GM11168 (cell line): Measurements from ENCODE around the gene ABCC5.
"Not testable (repeated sequence)": the region's sequence is repeated elsewhere in the genome, so short reads cannot be mapped to it uniquely, and the experiment has no call there.

Experiments used
- in situ Hi-C: fragments of 300-500 bp; cut with MboI; formaldehyde crosslinking; loops from one replicate; pipeline ENCODE4 v1.12.0; 2022; ENCODE audit warnings: low sequenced_read_pairs; ENCODE audit not compliant: unreplicated experiment

Gene ABCC5

DNA sequence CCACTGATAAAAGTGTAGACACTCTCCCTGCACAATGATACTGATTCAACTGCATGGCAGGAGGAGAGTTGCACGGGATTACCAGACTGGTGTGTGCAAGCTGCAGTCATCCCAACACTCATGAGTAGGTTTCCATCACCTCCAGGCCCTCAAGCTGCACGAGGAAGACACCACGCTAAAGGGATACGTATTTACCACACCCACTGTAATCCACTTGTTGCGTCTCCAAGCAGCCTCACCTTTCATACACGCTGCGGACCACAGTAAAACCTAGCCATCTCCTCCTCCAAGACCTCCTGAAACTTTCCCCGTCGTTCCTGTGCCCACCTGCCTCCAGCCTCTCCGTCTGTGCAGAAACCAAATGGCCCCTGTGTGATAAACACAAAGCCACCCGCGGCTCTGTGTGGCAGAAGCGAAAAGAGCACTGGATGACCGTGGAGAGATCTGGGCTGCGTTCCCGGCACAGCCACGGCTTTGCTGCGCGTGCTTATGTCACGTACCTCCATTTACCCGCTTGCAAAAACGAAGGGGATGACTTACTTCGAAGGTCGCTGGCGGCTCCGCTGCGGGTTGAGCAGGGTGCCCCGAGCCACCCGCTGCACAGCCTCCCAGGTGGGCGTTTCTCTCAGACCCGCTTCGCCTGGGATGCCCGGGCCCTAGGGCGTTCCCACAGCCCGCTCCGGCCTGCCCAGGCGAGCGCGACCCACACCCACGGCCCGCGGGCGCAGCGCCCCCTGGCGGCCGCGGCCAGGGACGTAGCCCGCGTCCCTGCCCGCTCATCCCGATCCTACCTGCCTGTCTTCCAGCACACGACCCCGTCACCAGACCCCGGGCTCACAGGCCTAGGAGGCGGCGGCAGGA is 643 bp downstream of the ABCC5 start:
- in situ Hi-C loops = loop anchor here (5.0 kb wide), 1 partner anchor 125 kb away; no protein-coding TSS in a partner anchor

- in situ Hi-C loops = loop anchor here (5.0 kb wide), 1 partner anchor 124 kb away; no protein-coding TSS in a partner anchor
These were observed 1.5 kb downstream of the ABCC5 start for GRCh38 chr3:184016169-184016570.

- in situ Hi-C loops = loop anchor here (5.0 kb wide), 1 partner anchor 123 kb away; no protein-coding TSS in a partner anchor
These were observed 2.2 kb downstream of the ABCC5 start for GRCh38 chr3:184015381-184016019.

DNA sequence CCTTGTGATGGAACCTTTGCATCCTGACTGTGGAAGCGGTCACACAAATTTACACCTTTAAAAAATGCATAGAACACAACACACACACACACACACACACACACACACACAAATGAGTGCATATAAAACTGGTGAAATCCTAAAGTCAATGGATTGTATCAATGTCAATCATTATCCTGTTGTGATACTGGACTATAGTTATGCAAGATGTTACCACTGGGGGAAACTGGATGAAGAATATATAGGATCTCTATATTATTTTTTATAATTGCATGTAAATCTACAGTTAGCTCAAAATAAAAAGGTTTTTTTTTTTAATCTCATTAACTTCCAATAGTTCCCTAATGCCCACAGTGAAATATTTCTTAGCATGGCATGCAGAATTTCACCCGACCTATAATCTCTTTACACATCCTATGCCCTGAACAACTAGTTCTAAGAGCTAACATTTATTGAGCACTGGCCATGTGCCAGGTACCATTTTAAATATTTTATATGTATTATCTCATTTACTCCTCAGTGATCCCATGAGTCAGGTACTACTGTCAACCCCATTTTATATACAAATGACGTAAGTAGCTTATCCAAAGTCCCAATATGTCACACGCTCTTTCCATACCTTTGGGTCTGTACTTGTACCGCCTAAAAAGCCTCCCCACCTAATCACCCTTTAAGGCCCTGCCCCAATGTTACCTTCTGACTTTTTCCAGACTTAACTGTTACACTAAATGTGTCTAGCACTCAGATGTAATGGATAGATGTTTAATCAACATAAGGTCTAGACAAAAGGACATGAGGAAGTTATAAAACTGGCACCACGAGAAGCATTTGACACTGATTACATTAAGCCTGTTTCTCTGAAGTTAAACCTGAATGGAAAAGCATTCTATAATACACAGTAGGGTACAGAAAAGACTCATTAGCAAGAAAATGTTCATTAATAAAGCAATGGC is 5.5 kb downstream of the ABCC5 start:
- in situ Hi-C loops = no loop called here

GRCh38 chr3:184011230-184011876 is 6.3 kb downstream of the ABCC5 start:
- in situ Hi-C loops = no loop called here

- in situ Hi-C loops = no loop called here
These were observed 9.5 kb downstream of the ABCC5 start for GRCh38 chr3:184008161-184008560.

DNA sequence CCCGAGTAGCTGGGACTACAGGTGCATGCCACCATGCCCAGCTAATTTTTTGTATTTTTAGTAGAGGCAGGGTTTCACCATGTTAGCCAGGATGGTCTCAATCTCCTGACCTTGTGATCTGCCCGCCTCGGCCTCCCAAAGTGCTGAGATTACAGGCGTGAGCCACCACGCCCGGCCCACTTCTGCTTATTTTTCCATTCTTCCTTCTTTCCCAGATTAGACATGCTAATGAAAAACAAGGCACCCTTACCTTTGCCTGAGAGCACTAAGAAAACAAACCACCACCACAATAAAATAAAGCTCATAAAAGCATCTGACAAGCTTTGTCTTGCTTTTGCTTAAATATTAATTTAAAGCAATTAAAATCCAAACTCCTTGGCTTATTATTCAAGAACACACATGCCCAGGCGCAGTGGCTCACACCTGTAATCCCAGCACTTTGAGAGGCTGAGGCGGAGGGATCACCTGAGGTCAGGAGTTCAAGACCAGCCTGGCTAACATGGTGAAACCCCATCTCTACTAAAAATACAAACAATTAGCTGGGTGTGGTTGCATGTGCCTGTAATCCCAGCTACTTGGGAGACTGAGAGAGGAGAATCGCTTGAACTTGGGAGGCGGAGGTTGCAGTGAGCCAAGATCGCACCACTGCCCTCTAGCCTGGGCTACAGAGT is 10.4 kb downstream of the ABCC5 start:
- in situ Hi-C loops = not testable (repeated sequence)

DNA sequence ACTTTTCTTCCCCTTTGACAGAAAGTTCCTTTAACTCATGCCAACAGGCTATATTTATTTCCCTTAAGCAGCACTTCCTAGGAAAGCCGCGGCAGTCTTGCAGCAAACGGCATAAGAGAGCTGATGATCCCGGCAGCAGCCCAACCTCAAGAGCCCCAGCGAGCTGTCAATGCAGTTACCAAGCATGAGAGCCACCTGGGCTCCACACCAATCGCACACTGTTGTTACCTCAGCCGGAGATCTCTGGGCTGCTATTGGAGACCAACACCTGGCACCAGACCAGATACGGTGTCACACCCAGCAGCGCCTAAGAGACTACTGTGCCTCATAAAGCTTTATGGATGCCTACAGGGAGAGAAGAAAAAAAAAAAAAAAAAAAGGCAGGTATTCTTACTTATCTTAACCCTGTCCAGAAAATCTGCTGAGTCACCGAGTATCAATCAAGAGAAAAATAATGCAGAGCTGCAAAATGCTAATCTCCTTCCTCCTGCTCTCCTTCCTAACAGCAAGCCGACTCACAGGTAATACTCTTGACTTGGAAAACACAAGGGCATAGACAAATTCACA is 11.7 kb downstream of the ABCC5 start:
- in situ Hi-C loops = no loop called here

DNA sequence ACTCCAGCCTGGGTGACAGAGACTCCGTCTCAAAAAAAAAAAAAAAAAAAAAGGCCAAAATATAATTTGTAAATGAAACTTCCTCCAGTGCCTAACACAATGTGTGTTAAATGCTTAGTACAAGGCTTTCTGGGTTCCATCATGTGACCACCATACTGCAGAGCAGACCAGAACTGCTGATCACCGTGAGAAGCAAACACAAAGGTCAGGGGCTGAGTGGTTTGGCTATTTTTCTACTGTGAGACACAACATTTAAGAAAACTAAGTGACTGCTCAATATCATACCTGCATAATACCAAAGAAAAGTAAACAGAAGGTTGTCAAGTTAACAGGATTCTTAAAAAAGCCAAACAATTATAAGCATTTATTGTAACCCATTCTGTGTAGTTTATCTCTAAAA is 13.2 kb downstream of the ABCC5 start:
- in situ Hi-C loops = no loop called here

DNA sequence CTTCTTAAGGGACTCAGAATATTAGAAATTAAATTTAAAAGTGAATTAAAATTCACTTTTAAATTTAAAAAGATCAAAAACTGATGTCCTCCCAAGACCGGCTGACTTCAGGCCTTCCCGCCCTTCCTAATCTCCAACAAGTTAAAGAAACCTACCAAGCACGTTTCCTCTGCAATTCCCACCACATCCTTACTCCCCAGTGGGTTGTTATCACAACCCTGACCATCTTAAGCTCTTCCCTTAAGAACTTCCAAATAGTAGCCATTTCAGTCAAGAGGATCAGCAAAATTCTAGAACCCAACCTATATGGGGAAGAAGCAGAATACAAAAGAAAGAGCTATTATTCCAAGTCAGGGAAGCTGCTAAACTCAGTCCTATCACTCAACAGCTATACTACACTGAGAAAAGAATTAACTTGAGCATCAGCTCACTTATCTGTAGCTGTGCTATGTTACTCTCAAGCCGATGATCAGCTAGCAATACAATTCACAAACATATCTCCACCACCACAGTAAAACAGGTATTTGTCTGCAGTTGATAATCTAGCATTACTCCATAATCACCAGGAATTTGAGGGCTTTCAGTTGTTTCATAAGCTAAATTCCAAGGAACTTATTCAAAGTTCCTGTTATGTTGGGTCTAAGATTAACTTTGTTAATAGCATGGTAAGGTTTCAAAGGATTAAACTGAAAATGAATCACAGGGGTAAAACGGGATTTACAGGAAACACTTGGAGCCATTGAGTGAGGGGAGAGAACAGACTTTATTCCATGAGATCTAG is 14.3 kb downstream of the ABCC5 start:
- in situ Hi-C loops = no loop called here

DNA sequence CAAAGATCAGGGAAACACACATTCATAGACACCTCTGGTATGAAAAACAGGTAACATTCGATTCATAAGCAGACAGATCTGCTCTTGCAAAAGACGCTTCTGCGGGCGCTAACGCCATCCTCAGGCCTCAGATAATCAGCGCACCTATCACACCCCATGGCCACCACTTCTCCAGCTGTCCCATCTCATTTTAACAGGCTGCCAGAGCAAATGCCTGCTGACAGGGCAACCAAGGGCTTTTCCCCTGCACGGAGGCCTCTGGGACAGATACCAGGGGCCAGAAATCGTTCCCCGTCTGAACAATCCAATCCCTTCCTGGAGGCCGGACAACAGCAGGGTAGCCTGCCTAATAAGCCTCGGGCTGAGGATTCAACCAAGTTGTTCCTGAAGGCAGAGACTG is 15.2 kb downstream of the ABCC5 start:
- in situ Hi-C loops = no loop called here

DNA sequence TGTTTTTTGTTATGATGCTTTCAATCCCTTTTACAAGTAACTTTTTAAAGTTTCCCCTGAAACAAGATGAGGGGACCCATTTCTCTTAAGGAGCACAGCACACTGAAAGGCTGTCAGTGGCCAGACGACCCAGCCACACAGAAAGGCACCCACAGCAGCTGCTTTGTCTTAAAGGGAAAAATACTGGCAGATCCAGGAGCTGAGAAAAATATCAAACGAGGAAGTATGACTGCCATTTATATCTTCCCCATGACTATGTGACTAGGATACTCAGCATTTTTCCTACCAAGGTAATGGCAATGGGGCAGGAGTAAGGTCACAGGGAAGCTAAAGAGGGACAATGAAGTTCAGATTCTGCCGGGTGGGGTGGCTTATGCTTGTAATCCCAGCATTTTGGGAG is 15.9 kb downstream of the ABCC5 start:
- in situ Hi-C loops = no loop called here

DNA sequence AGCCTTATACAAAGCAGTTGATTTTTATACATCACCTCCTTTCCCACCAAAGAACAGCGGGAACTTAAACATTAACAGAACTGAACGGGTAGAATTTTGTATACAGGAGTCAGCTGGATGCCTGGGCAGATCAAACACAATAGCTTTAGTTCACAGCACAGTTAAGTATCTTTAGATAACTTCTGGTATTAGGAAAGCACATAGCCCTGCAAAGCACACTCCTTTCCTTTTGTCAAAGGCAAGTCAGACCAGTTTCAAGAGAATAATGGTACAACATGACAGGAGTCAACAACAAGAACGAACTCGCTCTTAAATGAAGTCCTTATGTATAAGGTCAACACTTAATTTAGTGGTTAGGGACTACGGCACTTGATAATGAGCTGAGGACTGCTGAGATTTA is 26.3 kb downstream of the ABCC5 start:
- in situ Hi-C loops = no loop called here

DNA sequence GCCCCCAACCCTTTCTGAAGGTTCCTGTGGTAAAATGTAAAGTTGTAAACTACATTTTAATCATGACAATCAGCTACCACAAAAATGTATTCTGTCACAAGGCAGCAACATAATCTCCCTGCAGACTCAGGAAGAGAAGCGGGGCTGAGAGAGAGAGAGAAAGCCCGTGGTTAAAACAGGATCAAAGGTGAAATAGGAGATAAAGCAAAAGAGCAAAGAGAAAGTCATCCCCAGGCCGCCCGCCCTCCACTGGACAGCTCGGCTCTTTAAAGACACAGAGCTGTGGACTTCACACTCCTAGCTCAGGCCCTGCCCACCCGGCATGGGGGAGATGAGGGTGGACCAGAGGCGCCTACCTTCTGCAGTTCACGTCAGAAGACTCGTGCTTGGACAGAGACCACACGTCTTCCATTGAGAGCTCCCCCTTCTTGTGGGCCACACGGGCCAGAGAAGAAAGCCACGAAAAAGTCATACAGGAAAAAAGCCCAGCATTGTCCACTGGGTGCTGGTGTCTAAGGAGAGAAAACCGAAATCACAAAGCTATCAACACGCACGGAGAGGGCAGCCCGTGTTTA is 29.4 kb downstream of the ABCC5 start:
- in situ Hi-C loops = no loop called here

DNA sequence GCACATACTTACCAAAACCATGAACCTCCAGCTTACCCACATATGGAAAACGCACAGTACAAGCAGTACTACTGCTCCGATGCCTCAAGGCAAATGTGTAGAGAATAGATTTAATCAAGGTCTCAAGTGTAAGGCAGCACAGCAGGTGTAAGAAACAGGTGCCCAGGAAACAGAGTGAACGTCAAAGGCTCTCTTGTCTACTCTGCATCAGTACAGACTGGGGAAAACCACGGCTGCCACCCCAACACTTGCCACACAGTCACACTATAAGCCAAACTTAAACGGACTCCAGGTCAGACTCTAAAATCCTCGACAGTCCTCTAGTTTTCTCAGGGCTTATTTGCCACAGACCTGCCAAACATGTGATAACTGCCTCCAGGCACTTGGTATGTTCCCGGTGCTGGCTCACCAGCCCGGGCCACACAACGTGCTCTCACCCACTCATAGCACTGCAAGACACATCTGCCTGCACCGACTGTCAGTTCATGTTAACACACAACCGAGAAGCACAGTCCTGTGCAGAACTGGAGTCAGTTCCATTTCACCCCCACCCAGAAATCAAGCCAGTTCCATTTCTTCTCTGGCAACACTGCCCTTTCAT is 30.6 kb downstream of the ABCC5 start:
- in situ Hi-C loops = no loop called here

- in situ Hi-C loops = no loop called here
These were observed 32.6 kb downstream of the ABCC5 start for GRCh38 chr3:183984749-183985729.
